Hematopoietic multipotent progenitor cell treated with erythropoietin and hydrocortisone succinate and interleukin-3 and kit ligand, for 8 days (in vitro differentiated cells): ENCODE results near the gene TTC12.

ENCODE experiments used
- DNase-seq: peaks from one replicate; pipeline ENCODE4 v3.0.0-alpha.2; 2015

TTC12 gene

DNA sequence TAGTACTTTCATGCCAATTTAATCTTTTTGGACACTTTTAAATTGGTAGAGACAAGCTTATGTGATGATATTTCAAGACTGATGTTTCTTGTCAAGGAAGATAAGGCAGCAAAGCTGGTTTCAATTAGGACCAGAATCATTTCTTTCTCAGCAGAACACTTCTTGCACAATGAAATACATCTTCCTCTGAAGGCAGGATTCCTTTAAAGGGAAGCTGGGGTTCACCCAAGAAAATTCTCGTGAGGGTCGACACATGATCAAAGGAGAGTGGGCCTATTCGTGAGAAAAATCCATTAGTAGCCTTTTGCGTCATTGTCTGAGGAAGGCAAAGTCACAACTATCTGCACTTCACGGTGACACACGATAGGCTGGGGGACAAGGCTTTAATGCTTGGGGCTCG lies 17.6 kb downstream of the TTC12 start:
- DNase-seq, result no peak

- DNase-seq, result no peak
These were observed 18.4 kb downstream of the TTC12 start for GRCh38 chr11:113332638-113333329.

DNA sequence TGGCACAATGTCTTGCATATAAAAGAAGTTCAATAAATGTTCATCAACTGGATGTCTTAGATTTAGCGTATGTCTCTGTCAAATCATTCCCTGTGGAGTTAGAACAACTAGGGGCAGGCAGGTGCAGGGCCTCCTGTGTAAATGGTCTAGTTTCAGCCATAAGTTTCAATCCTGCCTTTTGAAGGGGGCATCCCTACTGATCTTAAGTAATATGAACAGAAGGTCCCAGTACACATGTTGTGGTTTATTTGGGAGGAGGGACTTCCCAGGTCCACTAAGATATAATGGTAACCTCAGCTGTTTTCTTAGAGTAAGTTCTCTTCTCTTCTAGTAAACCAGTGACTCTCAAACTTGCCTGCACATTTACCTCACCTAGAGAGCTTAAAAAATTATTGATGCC lies 19.8 kb downstream of the TTC12 start:
- no peak for DNase-seq

DNA sequence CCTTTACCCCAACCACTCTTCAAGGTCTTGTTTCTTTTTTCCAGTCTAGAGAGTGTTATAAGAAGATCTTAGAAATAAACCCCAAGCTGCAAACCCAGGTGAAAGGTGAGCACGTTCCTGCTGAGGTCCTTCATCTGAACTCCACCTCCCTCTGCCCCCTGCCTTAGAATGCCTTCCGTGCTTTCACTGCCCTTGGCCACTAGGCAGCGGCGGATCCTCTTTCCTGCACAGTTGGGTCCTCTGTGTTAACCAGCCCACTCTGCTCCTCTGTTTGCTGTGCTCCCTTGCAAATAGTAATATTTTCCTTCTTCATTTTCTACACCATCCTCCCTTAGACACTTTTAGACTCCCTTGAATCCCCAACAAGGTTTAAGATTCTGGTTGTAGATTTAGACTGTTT lies 24.3 kb downstream of the TTC12 start:
- no peak for DNase-seq

GRCh38 chr11:113339929-113340589 lies 25.7 kb downstream of the TTC12 start:
- no peak for DNase-seq

GRCh38 chr11:113341388-113342165 lies 27.2 kb downstream of the TTC12 start:
- DNase-seq, result no peak

- no peak for DNase-seq
These were observed 31.6 kb downstream of the TTC12 start for GRCh38 chr11:113345978-113346377.

DNA sequence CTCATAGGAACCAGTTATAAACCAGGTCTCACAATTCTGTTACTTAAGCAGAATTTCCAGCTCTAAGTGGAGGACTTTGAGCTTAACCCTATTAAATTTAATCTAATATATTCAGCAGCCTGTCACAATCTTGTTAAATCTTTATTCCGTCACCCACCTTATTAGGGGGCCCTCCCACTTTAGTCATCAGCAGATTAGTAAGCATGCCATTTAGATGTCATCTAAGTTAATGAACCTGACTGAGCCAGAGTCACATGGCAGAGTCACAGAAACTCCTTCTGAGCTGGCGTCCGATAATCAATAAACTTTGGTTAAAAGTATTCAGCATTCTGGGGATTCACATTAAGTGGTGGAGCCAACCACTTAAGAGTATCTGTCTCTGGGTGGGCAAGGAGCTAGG lies 35.1 kb downstream of the TTC12 start:
- DNase-seq, result no peak

- no peak for DNase-seq
These were observed 36.1 kb downstream of the TTC12 start for GRCh38 chr11:113350336-113351067.

DNA sequence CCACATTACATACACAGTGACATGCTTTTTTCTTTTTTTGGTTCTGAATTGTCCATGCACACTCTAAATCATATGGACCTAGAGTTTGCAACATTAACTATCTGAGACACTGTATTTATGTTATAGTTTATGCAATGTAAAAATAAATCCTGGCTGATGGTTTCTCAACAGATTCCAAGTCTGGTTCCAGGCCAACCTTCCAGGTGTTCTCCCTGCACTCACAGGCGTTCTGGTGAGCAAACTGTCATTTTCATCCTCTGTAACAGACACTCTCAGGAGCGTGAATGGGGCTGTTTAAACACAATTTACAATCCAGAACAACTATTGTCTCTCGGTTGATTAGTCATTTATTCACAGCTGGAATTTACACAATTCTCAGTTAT lies 36.7 kb downstream of the TTC12 start:
- DNase-seq, result no peak

GRCh38 chr11:113351480-113351879 lies 37.1 kb downstream of the TTC12 start:
- DNase-seq, result no peak

GRCh38 chr11:113356203-113356602 lies 41.8 kb downstream of the TTC12 start:
- DNase-seq, result no peak

DNA sequence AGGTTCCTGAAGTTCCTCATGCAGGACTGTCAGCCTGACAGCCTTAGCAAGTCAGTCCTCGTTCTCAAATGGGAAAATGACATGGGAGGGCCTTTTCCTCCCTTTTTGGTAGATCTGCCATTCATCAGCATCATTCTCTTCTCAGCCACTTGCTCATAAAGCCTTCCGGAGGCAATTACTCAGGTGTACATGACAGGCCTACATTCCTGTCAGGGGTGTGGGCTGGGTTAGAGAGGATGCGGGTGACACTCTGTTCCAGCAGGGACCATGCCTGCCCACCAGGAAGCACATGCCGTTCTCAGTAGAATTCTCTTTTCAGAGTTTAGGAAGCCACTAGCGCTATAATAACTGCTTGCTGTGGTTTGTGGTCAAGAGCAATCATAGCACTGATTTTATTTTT lies 49.0 kb downstream of the TTC12 start:
- no peak for DNase-seq

DNA sequence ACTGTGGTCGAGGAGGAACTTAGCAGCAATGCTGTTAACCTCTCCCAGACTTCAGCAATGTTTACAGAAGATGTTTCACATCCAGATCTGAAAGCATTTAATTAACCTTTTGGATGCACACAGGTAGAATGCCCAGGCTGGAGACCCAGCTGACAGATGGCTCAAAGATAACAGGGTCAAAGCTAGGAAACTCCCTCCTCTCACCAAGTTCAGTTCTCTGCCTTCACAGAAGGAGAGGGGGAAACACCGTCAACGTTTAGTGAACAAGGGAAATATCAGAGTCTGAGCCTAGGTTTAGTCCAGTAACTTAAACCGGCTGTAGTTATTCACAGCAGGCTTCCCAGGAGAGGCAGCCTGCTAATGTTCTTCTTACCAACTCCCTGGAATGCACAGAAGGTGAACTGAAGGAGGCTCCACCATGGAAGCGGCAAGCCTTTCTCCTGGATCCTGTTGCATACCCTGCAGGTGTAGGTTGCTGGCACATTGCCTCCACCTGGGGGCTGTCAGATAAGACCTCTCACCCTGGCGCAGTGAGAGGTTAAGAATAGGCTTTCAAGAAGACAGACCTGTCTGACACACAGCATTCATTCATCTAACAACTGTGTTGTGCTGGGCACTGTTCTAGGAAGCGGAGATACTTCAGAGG lies 49.7 kb downstream of the TTC12 start:
- DNase-seq, result no peak

DNA sequence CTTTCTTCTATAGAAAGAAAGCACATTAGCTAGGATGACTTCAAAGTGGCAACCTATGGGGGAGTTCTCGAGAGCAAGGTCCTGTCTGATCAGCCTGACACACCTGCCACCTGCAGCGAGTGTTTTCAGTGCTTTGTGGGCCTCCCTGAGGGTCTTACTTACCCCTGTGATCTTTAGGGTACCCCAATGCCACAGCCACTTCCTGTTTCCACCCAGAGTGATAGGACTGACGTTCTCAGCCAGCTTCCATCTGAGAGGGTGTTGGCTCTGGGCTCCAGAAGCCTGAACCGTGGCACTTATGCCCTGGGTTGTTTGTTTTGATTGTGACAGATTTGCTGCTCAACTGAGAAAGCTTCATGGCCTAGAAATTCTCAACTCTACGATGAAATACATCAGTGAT lies 51.5 kb downstream of the TTC12 start:
- DNase-seq, result no peak

- DNase-seq, result no peak
These were observed 55.0 kb downstream of the TTC12 start for GRCh38 chr11:113369411-113369810.

DNA sequence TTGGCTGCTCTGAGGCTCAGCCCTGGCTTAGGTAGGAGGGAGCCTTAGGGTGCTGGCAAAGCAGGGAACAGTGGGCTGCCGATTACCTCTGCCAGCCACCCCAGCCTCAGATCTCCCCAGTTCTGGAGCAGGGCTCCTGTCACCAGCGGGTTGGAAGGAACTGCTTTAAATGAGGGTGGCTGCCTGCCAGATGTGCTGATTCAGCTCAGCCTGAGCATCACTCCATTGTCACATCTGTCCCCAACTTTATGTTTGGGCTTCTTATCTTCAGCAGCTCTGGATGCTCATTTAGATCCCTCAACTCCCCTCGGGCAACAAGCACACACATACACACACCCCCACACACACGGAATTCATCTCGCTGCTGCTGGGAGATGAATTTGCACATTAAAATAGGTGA lies 56.3 kb downstream of the TTC12 start:
- DNase-seq, result no peak

DNA sequence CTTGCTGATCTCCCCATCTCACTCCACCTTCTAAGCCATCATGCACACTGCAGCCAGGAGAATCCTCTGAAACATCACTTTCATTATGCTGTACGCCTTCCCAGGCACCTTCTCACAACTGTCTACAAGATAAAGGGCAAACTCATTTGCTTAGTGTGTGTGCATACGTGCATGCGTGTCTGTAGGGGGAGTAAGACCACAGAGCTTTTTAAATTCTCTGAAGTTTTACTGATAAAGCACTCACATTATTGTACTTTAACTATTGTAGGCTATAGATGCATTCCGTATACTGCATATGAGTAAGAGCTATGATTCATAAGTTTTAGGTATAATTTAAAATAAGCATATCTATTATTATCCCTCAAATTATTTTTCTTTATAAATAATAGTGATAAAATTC lies 57.9 kb downstream of the TTC12 start:
- DNase-seq, result peak; percentile 8

GRCh38 chr11:113373306-113373705 lies 58.9 kb downstream of the TTC12 start:
- no peak for DNase-seq

DNA sequence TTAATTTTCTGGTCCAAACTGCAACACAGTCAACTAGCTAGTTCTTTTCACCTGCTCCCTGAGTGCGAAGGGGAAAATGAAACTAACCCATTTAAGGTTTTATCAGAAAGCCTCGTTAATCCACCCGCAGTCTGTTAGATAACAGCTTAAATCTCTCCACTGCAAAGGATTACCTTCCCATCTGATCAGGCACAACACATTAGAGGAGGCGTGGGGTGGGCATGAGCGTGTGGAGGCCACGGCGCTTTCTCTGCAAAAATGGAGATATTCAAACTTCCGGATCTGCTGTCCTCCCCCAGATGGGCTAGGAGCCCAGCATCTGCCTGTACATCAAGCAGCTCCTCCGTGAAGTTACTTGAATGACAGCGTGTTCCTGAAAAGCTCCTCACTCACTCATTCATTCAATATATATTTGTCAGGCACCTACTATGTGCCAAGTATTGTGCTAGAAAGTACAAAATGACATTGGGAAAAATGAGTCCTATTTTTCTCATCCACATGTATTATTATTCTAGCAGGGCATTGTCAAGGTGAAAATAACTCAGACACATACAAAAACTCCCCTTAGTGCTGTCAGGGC lies 59.7 kb downstream of the TTC12 start:
- DNase-seq, result no peak

DNA sequence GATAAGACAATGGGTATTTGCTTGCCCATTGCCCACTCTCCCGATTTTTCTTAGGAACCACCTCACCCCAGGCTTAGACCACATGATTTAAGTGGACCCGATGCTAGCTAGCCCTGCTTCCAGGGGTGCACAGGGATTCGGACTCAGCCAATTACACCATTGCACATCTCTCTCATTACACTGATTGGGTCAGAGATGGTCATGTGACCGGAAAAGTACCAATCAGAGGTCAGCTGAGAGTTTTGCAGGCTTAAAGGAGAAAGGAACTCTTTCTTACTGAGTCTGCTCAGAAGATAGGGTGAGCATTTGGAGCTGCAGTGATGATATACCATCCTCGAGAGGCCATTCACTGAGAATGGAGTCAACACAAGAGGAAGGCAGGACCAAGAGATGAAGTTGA lies 61.0 kb downstream of the TTC12 start:
- DNase-seq, result no peak

- no peak for DNase-seq
These were observed 61.8 kb downstream of the TTC12 start for GRCh38 chr11:113376156-113376555.
